Fibroblast of pulmonary artery (primary cell): ENCODE data around the gene TCF20.

Experiments used
- DNase-seq: peaks from one replicate; pipeline ENCODE4 v3.0.0-alpha.2; 2010; ENCODE audit warnings: low read depth
- H3K4me3 ChIP-seq: replicated peaks from 2 replicates; pipeline ENCODE4 v1.5.1; 2011; ENCODE audit warnings: low read depth, mild to moderate bottlenecking, control low read depth, low read length, moderate library complexity
- CTCF ChIP-seq: IDR thresholded peaks from 2 replicates; pipeline ENCODE4 v1.5.1; 2011; ENCODE audit warnings: mild to moderate bottlenecking, control low read depth, low read length, inconsistent platforms; ENCODE audit errors: missing control alignments

The TCF20 gene

GRCh38 chr22:42231929-42232328 lies 38.5 kb downstream of the TCF20 start:
- no peak for TF ChIP-seq CTCF
- no peak for DNase-seq
- no peak overlapping the region for H3K4me3 ChIP-seq

GRCh38 chr22:42229455-42230149 lies 40.9 kb downstream of the TCF20 start:
- no peak for TF ChIP-seq CTCF
- H3K4me3 ChIP-seq, result no peak overlapping the region
- DNase-seq, result peak; percentile 57

GRCh38 chr22:42228483-42228882 lies 42.0 kb downstream of the TCF20 start:
- DNase-seq, result no peak
- no peak overlapping the region for H3K4me3 ChIP-seq
- no peak for TF ChIP-seq CTCF

- no peak overlapping the region for H3K4me3 ChIP-seq
- TF ChIP-seq CTCF, result no peak
- no peak for DNase-seq
These were observed 43.0 kb downstream of the TCF20 start for GRCh38 chr22:42227435-42227834.

- no peak for TF ChIP-seq CTCF
- DNase-seq, result no peak
- H3K4me3 ChIP-seq, result no peak overlapping the region
These were observed 44.6 kb downstream of the TCF20 start for GRCh38 chr22:42225841-42226240.

GRCh38 chr22:42222140-42222539 lies 48.3 kb downstream of the TCF20 start:
- H3K4me3 ChIP-seq, result no peak overlapping the region

More at GRCh38 chr22:42222140-42222539, 48.3 kb downstream of the TCF20 start:
- TF ChIP-seq CTCF, result no peak
- no peak for DNase-seq
